HS-27A (cell line): ENCODE results near the gene VPS36.
"Not testable (repeated sequence)": the region's sequence is repeated elsewhere in the genome, so short reads cannot be mapped to it uniquely, and the experiment has no call there.

Experiments used
- DNase-seq: peaks from one replicate; pipeline ENCODE4 v3.0.0-alpha.2; 2012; ENCODE audit warnings: low read depth, missing footprints

VPS36 gene

DNA sequence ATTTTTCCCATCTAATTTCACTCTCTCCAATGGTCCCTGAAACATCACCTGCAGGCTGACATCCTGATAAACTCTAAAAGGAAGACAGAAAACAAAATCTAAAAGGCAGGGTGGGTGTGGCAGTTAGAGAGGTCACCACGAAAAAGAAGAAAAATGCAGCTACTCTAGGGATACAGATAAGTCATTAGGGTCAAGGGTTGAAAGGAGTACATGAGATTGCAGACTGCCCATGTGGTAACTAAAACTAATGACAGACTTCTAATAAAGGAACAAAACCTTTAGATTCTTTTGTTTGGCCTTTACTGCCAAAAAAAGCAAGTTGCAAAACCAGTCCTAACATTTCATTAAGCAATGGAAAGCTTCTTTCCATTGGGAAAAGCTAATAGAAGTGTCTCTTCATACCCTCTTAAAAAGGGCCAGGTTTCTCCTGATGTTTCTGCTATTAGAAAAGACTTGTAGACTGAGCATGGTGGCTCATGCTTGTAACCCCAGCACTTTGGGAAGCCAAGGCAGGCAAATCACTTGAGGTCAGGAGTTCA is 75.5 kb downstream of the VPS36 start:
- DNase-seq = no peak

- DNase-seq = no peak
These were observed 76.0 kb downstream of the VPS36 start for GRCh38 chr13:52374389-52374788.

GRCh38 chr13:52373277-52373676 is 77.2 kb downstream of the VPS36 start:
- DNase-seq = not testable (repeated sequence)

DNA sequence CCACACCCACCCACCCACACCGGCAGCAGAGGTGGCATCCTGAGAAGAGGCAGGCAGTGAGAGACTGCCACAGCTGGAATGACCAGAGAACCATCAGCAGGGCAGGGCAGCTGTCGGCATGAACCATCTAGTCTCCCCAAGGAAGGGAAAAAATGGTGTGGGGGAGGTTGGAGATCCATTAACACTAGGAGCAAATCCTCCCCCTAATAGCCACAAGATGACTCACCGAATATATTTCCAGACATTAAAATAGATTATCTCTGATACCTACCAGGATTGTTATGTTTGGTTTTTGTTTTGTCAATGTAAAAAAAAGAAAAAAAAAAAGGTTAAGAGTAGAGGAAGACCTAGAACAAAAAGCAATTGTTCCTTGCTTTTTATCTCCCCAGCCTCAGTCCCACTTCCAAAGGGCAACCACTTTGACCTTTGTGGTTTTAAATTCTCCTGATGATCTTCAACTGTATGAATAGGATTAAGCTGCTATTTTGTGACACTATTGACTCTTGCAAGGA is 78.6 kb downstream of the VPS36 start:
- no peak for DNase-seq

- no peak for DNase-seq
These were observed 84.1 kb downstream of the VPS36 start for GRCh38 chr13:52366291-52366690.
